ENCODE results near the gene PPM1L. TPM values are rescaled to one million over a fixed set of nuclear protein-coding genes. Genes with fewer than 3 reads are reported as not detected.

PPM1L gene
- total and polyA plus RNA-seq, 10 of the 15 experiments (the other 5 are each of a cell fraction or from before 2014, with no cell fraction given) = under 0.01 to 0.33 (median 0.06) TPM; not detected in 1

DNA sequence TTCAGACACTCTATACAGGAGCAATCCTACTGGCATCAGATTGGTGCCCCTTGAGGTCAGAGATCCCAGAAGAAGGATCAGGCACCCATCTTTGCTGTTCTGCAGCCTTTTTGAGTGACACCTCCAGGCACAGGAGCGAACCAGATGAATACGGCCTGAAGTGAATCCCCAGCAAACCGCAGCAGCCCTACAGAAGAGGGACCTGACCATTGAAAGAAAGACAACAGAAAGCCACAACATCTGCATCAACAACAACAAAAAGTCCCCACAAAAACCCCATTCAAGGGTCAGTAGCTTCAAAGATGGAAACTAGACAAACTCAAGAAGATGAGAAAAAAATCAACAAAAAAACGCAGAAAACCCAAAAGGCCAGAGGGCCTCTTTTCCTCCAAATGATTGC lies 130.4 kb downstream of the PPM1L start (continued):
- no peak for TF ChIP-seq POLR2AphosphoS2 (IDR thresholded peaks at IDR 0.05; ENCODE audit: low read depth, low read length)
- TF ChIP-seq CHD1 (IDR thresholded peaks at IDR 0.05; ENCODE audit: low read depth, low read length) = no peak
- TF ChIP-seq ZZZ3 (IDR thresholded peaks at IDR 0.05; ENCODE audit: control insufficient read depth, insufficient read length, low read depth) = no peak
- no peak; the same call in 1 of the 2 replicates for TF ChIP-seq MEF2A (IDR thresholded peaks at IDR 0.05; ENCODE audit: insufficient read depth, low read depth, low read length)
- no peak for TF ChIP-seq CHD4 (IDR thresholded peaks at IDR 0.05)
- no peak for TF ChIP-seq SREBF1 (IDR thresholded peaks at IDR 0.05; ENCODE audit: low read length)
- TF ChIP-seq ZNF384 (IDR thresholded peaks at IDR 0.05; ENCODE audit: borderline replicate concordance, low read depth, low read length) = no peak
- TF ChIP-seq ZBED1 (IDR thresholded peaks at IDR 0.05; ENCODE audit: borderline replicate concordance) = peak; percentile 47; the same call in 1 of the 2 replicates
- TF ChIP-seq DPF2 (IDR thresholded peaks at IDR 0.05) = peak; percentile 32; the same call in 1 of the 2 replicates
- TF ChIP-seq TARDBP (IDR thresholded peaks at IDR 0.05; ENCODE audit: borderline replicate concordance) = no peak
- 0 out of 4 replicates have a peak, but pooled peaks of 1 of the 2 experiments have one; percentile 3 for TF ChIP-seq ETV6 (conservative IDR thresholded peaks at IDR 0.05 in 1 of 2, IDR thresholded peaks at IDR 0.05 in 1 of 2; ENCODE audit: borderline replicate concordance in 1 of 2, low read depth in 1 of 2)
- TF ChIP-seq EED (IDR thresholded peaks at IDR 0.05; ENCODE audit: low read depth) = peak; percentile 65; the same call in 1 of the 2 replicates
- TF ChIP-seq PML (IDR thresholded peaks at IDR 0.05; ENCODE audit: low read length) = no peak
- no peak for TF ChIP-seq NFXL1 (IDR thresholded peaks at IDR 0.05; ENCODE audit: borderline replicate concordance)
- TF ChIP-seq TAF1 (IDR thresholded peaks at IDR 0.05; ENCODE audit: borderline replicate concordance, low read depth, low read length) = no peak
- no peak for TF ChIP-seq RBBP5 (conservative IDR thresholded peaks at IDR 0.05)
- no peak for TF ChIP-seq CREB1 (IDR thresholded peaks at IDR 0.05; ENCODE audit: low read depth)
- no peak for TF ChIP-seq POLR2A (IDR thresholded peaks at IDR 0.05; ENCODE audit: low read depth, low read length)
- no peak for TF ChIP-seq ZNF217 (IDR thresholded peaks at IDR 0.05)
- TF ChIP-seq NR2F1 (conservative IDR thresholded peaks at IDR 0.05) = peak; percentile 36; the same call in 1 of the 2 replicates
- no peak for TF ChIP-seq HSF1 (IDR thresholded peaks at IDR 0.05; ENCODE audit: low read depth, low read length)
- no peak for TF ChIP-seq HDGF (IDR thresholded peaks at IDR 0.05)
- TF ChIP-seq SMARCA5 (IDR thresholded peaks at IDR 0.05) = no peak
- no peak for TF ChIP-seq ASH2L (IDR thresholded peaks at IDR 0.05; ENCODE audit: borderline replicate concordance, low read depth)
- TF ChIP-seq CEBPB (IDR thresholded peaks at IDR 0.05; ENCODE audit: borderline replicate concordance in 1 of 2, low read depth in 2 of 2, low read length in 2 of 2) = no peak
- TF ChIP-seq LARP7 (IDR thresholded peaks at IDR 0.05) = no peak
- peak; percentile 52 for TF ChIP-seq YY1 (IDR thresholded peaks at IDR 0.05; ENCODE audit: low read depth, low read length)

All from GM12878 (cell line).